Fibroblast of villous mesenchyme (primary cell): ENCODE data around the gene PITPNC1. TPM values are rescaled to one million over a fixed set of nuclear protein-coding genes. Genes with fewer than 3 reads are reported as not detected.
"Not testable (repeated sequence)": the region's sequence is repeated elsewhere in the genome, so short reads cannot be mapped to it uniquely, and the experiment has no call there.

Experiments
- DNase-seq: peaks from one replicate; pipeline ENCODE4 v3.0.0-alpha.2; 2010; ENCODE audit warnings: low read depth
- H3K4me3 ChIP-seq: 2 replicates; pipeline ENCODE4 v1.5.1; 2011; ENCODE audit warnings: low read depth, mild to moderate bottlenecking, low read length
- CTCF ChIP-seq: IDR thresholded peaks from 2 replicates; pipeline ENCODE4 v1.5.1; 2012; ENCODE audit warnings: low read depth, mild to moderate bottlenecking, low read length; ENCODE audit not compliant: insufficient read depth
- total RNA-seq: library from RNA; depleted of rRNA; stranded (reverse); fragments of >200 nt; gene quantifications from 2 replicates; pipeline ENCODE4 v1.2.3, GENCODE V29; 2012

Gene PITPNC1
- total RNA-seq, 1 donor, result 4.3 TPM

- no peak for DNase-seq
- no peak for TF ChIP-seq CTCF
- no peak overlapping the region for H3K4me3 ChIP-seq
These were observed 197.7 kb downstream of the PITPNC1 start for GRCh38 chr17:67574658-67575293.

GRCh38 chr17:67575325-67575724, 198.2 kb downstream of the PITPNC1 start:
- no peak for DNase-seq
- no peak overlapping the region for H3K4me3 ChIP-seq
- no peak for TF ChIP-seq CTCF

GRCh38 chr17:67576471-67577115, 199.5 kb downstream of the PITPNC1 start:
- DNase-seq, result no peak
- H3K4me3 ChIP-seq, result no peak overlapping the region
- TF ChIP-seq CTCF, result no peak

GRCh38 chr17:67577429-67578141, 200.5 kb downstream of the PITPNC1 start:
- no peak for DNase-seq
- no peak for TF ChIP-seq CTCF
- no peak overlapping the region for H3K4me3 ChIP-seq

- H3K4me3 ChIP-seq, result no peak overlapping the region
- TF ChIP-seq CTCF, result no peak
- no peak for DNase-seq
These were observed 201.0 kb downstream of the PITPNC1 start for GRCh38 chr17:67578142-67578457.

GRCh38 chr17:67578679-67579405, 201.8 kb downstream of the PITPNC1 start:
- not testable (repeated sequence) for H3K4me3 ChIP-seq, DNase-seq

- TF ChIP-seq CTCF, result no peak
- peak; percentile 33 for DNase-seq
- H3K4me3 ChIP-seq, result no peak overlapping the region
These were observed 205.6 kb downstream of the PITPNC1 start for GRCh38 chr17:67582673-67583081.
